ENCODE data around the gene DRG1.
A peak's percentile ranks its signal among the peaks of the same experiment; 100 is the strongest.
"Not testable (repeated sequence)": the region's sequence is repeated elsewhere in the genome, so short reads cannot be mapped to it uniquely, and the experiment has no call there.

Gene DRG1

GRCh38 chr22:31443516-31443915 lies 44.1 kb downstream of the DRG1 start:
- DNase-seq = no peak

DNA sequence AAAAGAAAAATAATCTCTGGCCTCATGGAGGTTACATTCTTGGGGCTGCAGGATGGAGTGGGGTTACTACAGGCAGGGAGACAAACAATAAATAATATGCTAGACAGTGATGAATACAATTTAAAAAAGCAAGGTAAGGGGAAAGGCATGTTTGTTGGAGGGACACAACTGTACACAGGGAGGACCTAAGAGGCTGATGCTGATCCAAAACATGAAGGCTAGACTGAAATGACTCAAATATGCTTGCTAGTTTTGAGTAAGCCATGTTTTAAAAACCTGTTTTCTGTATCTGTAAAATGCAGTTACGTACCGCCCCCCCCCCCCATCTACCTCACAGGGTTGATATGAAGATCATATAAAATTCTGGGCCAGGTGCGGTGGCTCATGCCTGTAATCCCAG lies 46.2 kb downstream of the DRG1 start:
- DNase-seq = no peak

DNA sequence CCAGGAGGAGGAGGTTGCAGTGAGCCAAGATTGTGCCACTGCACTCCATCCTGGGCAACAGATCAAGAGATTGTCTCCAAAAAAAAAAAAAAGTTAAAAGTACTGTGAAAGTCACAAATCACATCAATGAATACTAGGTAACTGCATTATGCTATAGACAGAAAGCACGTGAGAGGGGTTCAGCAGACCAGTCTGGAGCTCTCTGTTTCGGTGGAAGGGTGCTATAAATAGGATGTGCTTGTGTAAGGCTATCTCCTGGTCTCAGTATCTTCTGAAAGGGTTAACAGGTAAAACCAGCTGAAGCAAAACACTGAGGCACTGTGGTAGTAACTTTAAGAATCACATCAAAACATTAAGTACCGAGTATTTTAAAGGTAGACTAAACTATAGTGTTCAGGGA lies 46.8 kb downstream of the DRG1 start:
- DNase-seq = no peak

DNA sequence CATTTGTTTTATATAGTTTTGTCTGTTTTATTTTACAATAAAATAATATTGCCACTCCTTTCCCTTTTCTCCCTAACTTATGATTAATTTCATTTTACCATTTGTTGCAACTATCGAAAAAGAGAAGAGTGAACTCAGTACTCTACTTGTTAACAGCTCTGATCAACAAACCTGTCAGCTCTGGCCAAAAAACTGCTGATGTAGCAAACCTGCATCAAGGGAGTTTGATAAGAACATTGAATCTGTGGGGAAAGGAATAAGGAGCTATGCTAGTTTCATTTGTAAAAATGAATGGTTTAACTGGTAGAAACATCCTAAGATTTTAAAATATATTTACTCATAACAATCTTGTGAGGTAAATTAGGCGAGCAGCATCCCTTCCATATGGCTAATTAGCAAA lies 47.4 kb downstream of the DRG1 start:
- DNase-seq = no peak

DNA sequence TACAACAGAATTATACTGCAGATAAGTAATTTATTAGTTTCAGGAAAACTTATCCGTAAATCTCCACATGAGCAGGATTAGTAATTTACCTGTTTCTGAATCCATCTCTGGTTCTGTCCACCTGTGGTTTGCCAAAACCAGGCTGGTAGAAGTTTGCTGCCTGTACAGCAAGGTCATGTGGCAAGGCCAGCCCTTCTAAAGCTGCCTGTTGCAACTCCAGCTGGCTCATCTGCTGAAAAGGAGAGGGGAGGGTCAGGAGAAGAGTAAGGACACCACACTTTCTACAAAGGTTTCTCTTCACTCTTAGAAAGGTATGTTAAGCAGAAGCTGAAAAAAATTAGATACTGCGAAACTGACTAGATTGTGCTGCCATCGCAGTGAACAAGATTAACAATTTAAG lies 47.9 kb downstream of the DRG1 start:
- DNase-seq = no peak

GRCh38 chr22:31448382-31448781 lies 49.0 kb downstream of the DRG1 start:
- no peak for DNase-seq

DNA sequence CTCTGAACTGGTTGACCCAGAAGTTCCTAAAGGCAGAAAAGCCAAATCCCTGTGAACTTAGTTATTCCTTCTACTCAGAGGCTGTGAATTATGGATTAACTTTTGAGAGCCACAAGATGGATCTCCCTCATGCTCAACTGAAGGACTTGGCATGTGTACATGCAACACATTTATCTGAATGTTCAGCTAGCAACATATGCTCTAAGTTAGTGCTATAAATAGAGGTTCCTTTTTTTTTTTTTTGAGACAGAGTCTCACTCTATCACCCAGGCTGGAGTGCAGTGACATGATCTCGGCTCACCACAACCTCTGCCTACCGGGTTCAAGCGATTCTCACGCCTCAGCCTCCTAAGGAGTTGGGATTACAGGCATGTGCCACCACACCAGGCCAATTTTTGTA lies 50.1 kb downstream of the DRG1 start:
- DNase-seq = no peak

DNA sequence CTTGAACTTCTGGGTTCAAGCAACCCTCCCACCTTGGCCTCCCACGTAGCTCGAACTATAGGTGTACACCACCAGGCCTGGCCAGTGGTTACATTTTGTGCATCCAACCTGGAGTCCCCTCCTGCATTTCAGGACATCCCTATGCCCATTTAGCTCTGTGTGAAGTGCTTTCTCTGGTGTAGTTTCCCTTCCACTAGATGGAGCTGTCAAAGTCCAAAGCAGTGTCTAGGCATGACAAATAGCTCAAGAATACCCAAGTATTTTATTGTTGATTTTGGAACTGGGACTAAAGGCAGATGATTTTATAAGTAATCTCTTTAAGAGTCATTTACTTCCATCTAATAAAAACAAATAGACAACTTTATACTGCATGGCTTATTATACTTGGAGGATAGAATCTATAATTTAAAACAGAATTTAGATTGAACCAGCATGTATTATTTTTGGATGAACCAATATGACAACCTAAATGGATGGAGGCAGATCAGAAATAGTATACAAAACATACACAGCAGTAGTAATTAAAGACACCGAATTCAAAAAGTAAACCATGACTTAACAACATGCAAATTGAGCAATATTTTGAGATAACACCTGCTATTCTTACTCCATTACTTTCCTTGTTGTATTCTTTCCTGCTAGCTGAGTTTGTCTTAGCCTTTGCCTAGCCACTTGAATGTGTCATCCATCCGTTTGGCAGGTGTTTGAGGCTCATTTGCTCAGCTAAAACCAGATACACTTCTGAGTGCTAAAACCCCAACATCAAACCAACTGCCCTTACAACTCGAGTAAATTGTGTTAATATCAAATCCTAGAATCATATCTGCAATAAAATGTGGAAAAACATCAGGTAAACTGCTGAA lies 52.5 kb downstream of the DRG1 start:
- peak; percentile 32 for DNase-seq

DNA sequence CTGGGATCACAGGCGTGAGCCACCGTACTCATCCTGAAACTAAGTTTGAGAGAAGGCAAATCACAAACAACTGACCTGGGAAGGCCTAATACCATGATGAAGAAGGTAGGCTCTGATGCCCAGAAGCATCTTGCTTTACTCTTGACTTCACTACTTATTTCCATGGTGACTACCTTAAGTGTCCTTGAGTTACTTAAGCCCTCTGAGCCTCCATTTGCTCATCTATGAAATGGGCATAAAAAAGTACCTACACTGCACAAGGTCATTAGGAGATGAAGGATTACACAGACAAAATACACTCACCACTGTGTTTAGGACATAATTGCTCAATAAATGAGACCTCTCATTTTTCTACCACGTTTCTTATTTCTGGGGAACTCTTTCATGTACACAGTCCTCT lies 62.3 kb downstream of the DRG1 start:
- no peak for DNase-seq

DNA sequence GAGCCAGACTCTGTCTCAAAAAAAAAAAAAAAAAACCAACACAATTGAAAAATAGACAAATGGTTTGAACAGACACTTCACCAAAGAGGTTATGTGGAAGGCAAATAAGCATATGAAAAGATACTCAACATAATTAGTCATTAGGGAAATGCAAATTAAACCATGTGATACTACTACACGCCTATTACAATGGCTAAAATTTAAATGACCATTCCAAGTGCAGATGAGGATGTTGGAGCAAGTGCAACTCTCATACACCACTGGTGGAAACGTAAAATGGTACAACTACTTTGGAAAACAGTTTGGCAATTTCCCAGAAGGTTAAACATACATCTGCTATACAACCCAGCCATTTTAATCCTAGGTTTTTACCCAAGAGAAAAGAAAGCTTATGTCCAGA lies 65.9 kb downstream of the DRG1 start:
- no peak for DNase-seq

DNA sequence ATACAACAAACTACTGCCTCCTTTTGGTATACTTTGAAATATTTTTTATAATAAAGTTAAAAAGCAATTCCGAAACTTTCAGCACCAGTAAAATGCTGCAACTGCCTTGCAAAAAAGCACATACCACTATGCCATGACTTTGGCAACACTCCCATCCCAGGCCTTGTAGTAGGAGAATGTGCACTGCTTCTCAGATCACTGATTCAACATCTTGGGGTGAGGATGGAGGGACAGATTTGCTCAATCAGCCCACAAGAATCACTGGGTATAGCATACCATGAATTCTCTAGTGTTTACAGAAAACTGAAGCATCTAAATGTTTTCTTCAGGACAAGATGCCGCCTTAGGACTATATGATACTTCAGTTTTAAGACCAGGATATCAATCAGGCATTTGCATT lies 75.3 kb downstream of the DRG1 start:
- DNase-seq = no peak

DNA sequence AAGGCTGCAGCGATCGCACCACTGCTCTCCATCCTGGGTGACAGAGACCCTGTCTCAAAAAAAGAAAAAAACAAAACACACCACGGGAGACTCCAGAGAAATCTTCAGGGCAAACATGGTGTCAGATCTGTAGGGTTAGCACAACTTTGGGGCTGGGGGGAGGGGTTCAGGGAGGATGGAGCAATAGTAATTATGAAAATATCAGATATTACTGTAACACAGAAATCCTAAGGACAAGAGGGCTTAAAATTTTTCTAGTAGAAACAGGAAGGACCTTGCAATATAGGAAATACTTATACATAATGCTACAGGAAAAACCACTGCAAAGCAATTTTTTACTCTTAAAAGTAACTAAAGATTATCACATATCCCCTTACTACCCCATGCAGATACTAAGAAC lies 76.4 kb downstream of the DRG1 start:
- no peak for DNase-seq

GRCh38 chr22:31477329-31477728 lies 77.9 kb downstream of the DRG1 start:
- DNase-seq = no peak

GRCh38 chr22:31481129-31481528 lies 81.7 kb downstream of the DRG1 start:
- no peak for DNase-seq

DNA sequence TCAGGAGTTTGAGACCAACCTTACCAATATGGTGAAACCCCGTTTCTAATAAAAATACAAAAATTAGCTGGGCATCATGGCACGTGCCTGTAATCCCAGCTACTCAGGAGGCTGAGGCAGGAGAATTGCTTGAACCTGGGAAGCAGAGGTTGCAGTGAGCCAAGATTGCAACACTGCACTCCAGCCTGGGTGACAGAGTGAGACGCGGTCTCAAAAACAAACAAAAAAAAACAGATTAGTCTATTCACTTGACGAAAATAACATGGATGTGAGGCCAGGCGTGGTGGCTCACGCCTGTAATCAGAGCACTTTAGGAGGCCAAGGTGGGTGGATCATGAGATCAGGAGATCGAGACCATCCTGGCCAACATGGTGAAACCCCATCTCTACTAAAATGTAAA lies 83.1 kb downstream of the DRG1 start:
- not testable (repeated sequence) for DNase-seq
